Astrocyte (in vitro differentiated cells and primary cell): Measurements from ENCODE around the gene CIB1. TPM values are rescaled to one million over a fixed set of nuclear protein-coding genes. Genes with fewer than 3 reads are reported as not detected.

Source experiments
- DNase-seq: peaks from one replicate; pipeline ENCODE4 v3.0.0-alpha.2; 2010; ENCODE audit warnings: low read depth
- FAIRE-seq: peaks from 2 replicates; lab custom pipeline; 2011; peaks lifted over from hg19 to GRCh38; lab: Jason Lieb, UNC
- H2AFZ ChIP-seq: 2 replicates; pipeline ENCODE4 v1.6.0; 2012; ENCODE audit warnings: low read depth, low read length, inconsistent platforms
- H3K27ac ChIP-seq: 2 replicates; pipeline ENCODE4 v1.5.1; 2011; ENCODE audit warnings: low read depth, low read length, inconsistent platforms
- H3K27me3 ChIP-seq: 2 replicates; pipeline ENCODE4 v1.6.0; 2011; ENCODE audit warnings: low read length, inconsistent platforms; ENCODE audit not compliant: insufficient read depth
- H3K36me3 ChIP-seq: 2 replicates; pipeline ENCODE4 v1.5.1; 2011; ENCODE audit warnings: low read length, inconsistent platforms; ENCODE audit not compliant: insufficient read depth
- H3K4me1 ChIP-seq: 2 replicates; pipeline ENCODE4 v1.5.1; 2011; ENCODE audit warnings: low read length, inconsistent platforms; ENCODE audit not compliant: insufficient read depth
- H3K4me2 ChIP-seq: 2 replicates; pipeline ENCODE4 v1.6.0; 2012; ENCODE audit warnings: low read length, inconsistent platforms
- H3K4me3 ChIP-seq: 2 replicates; pipeline ENCODE4 v1.5.1; 2011; ENCODE audit warnings: low read depth, mild to moderate bottlenecking, low read length, inconsistent platforms; ENCODE audit not compliant: insufficient read depth
- H3K79me2 ChIP-seq: 2 replicates; pipeline ENCODE4 v1.6.0; 2012; ENCODE audit warnings: mild to moderate bottlenecking, low read length, inconsistent platforms; ENCODE audit not compliant: insufficient read depth
- H3K9ac ChIP-seq: 2 replicates; pipeline ENCODE4 v1.6.0; 2012; ENCODE audit warnings: mild to moderate bottlenecking, low read length, inconsistent platforms
- H3K9me3 ChIP-seq: 2 replicates; pipeline ENCODE4 v1.5.1; 2012; ENCODE audit warnings: low read depth, mild to moderate bottlenecking, low read length, inconsistent platforms; ENCODE audit not compliant: insufficient read depth
- H4K20me1 ChIP-seq: 2 replicates; pipeline ENCODE4 v1.6.0; 2012; ENCODE audit warnings: low read length, inconsistent platforms; ENCODE audit not compliant: insufficient read depth
- H3K27ac Mint-ChIP-seq: one replicate; pipeline ENCODE4 v1.8.0; 2021; ENCODE audit warnings: mild to moderate bottlenecking, mixed read lengths; ENCODE audit not compliant: unreplicated experiment
- H3K27me3 Mint-ChIP-seq: one replicate; pipeline ENCODE4 v1.8.0; 2021; ENCODE audit warnings: low read depth, mixed read lengths; ENCODE audit not compliant: unreplicated experiment
- H3K36me3 Mint-ChIP-seq: one replicate; pipeline ENCODE4 v1.8.0; 2021; ENCODE audit warnings: low read depth, mixed read lengths; ENCODE audit not compliant: unreplicated experiment
- H3K4me1 Mint-ChIP-seq: one replicate; pipeline ENCODE4 v1.8.0; 2021; ENCODE audit warnings: low read depth, mixed read lengths; ENCODE audit not compliant: unreplicated experiment
- H3K4me3 Mint-ChIP-seq: one replicate; pipeline ENCODE4 v1.8.0; 2021; ENCODE audit warnings: mild to moderate bottlenecking, moderate library complexity, mixed read lengths; ENCODE audit not compliant: unreplicated experiment
- H3K9me3 Mint-ChIP-seq: one replicate; pipeline ENCODE4 v1.8.0; 2021; ENCODE audit warnings: mild to moderate bottlenecking, mixed read lengths; ENCODE audit not compliant: unreplicated experiment
- CTCF ChIP-seq: IDR thresholded peaks from 2 replicates; pipeline ENCODE4 v1.5.1; 2011; ENCODE audit warnings: low read depth, mild to moderate bottlenecking, inconsistent platforms, low read length, moderate library complexity; ENCODE audit not compliant: insufficient read depth
- EZH2 ChIP-seq: IDR thresholded peaks from 2 replicates; pipeline ENCODE4 v1.6.1; 2012; ENCODE audit warnings: mild to moderate bottlenecking, low read length, inconsistent platforms; ENCODE audit not compliant: insufficient read depth
- total RNA-seq: library from RNA; stranded (reverse); gene quantifications from 2 replicates; pipeline ENCODE4 v1.2.1, GENCODE V29; 2021

The CIB1 gene
- total RNA-seq, 1 donor from 2014 or later = 49.6 TPM

GRCh38 chr15:90241343-90242192 lies 7.8 kb upstream of the CIB1 start:
- H3K27ac ChIP-seq = no peak overlapping the region
- Mint-ChIP-seq H3K36me3 (no peaks in the 10 kb centered on the region), H3K9me3 (no peaks in the 10 kb centered on the region), H3K27me3 (no peaks in the 10 kb centered on the region), H3K27ac (no peak overlapping the region), H3K4me1 (no peaks in the 10 kb centered on the region), H3K4me3 (no peak overlapping the region)
- H3K4me2 ChIP-seq = no peak overlapping the region
- no peaks in the 10 kb centered on the region for H3K9me3 ChIP-seq
- no peaks in the 10 kb centered on the region for H4K20me1 ChIP-seq
- H3K4me3 ChIP-seq = no peak overlapping the region
- H3K4me1 ChIP-seq = no peaks in the 10 kb centered on the region
- no peak for TF ChIP-seq CTCF
- no peak for TF ChIP-seq EZH2
- FAIRE-seq (no peak), DNase-seq (no peak)
- H3K9ac ChIP-seq = no peak overlapping the region
- no peaks in the 10 kb centered on the region for H3K27me3 ChIP-seq
- no peaks in the 10 kb centered on the region for H3K79me2 ChIP-seq
- H2AFZ ChIP-seq = no peak overlapping the region
- H3K36me3 ChIP-seq = no peaks in the 10 kb centered on the region

GRCh38 chr15:90240856-90241255 lies 7.1 kb upstream of the CIB1 start:
- Histone ChIP-seq H3K27ac (no peak overlapping the region), H2AFZ (no peak overlapping the region), H3K4me3 (no peak overlapping the region), H3K4me1 (no peaks in the 10 kb centered on the region), H4K20me1 (no peaks in the 10 kb centered on the region), H3K27me3 (no peaks in the 10 kb centered on the region), H3K36me3 (no peaks in the 10 kb centered on the region), H3K4me2 (no peak overlapping the region), H3K9me3 (no peaks in the 10 kb centered on the region), H3K79me2 (no peaks in the 10 kb centered on the region), H3K9ac (no peak overlapping the region)
- FAIRE-seq (no peak), DNase-seq (no peak)
- H3K27ac Mint-ChIP-seq = no peak overlapping the region
- H3K27me3 Mint-ChIP-seq = no peaks in the 10 kb centered on the region
- H3K4me1 Mint-ChIP-seq = no peaks in the 10 kb centered on the region
- no peak for TF ChIP-seq EZH2
- no peak for TF ChIP-seq CTCF
- H3K9me3 Mint-ChIP-seq = no peaks in the 10 kb centered on the region
- no peaks in the 10 kb centered on the region for H3K36me3 Mint-ChIP-seq
- H3K4me3 Mint-ChIP-seq = no peak overlapping the region

- Mint-ChIP-seq H3K9me3 (no peaks in the 10 kb centered on the region), H3K27me3 (no peaks in the 10 kb centered on the region), H3K27ac (no peak overlapping the region), H3K4me1 (peaks cover 4% of the 10 kb centered on the region), H3K36me3 (no peaks in the 10 kb centered on the region), H3K4me3 (no peak overlapping the region)
- no peaks in the 10 kb centered on the region for H3K79me2 ChIP-seq
- no peaks in the 10 kb centered on the region for H3K27me3 ChIP-seq
- FAIRE-seq = no peak
- H2AFZ ChIP-seq = no peak overlapping the region
- no peaks in the 10 kb centered on the region for H3K9me3 ChIP-seq
- H3K4me2 ChIP-seq = no peak overlapping the region
- no peaks in the 10 kb centered on the region for H4K20me1 ChIP-seq
- no peak for DNase-seq
- H3K4me3 ChIP-seq = no peak overlapping the region
- TF ChIP-seq CTCF (no peak), EZH2 (no peak)
- no peak overlapping the region for H3K27ac ChIP-seq
- H3K36me3 ChIP-seq = no peaks in the 10 kb centered on the region
- no peak overlapping the region for H3K9ac ChIP-seq
- peaks cover 3% of the 10 kb centered on the region for H3K4me1 ChIP-seq
These were observed 5.6 kb upstream of the CIB1 start for GRCh38 chr15:90239371-90239770.
